GM18505 (cell line): ENCODE data around the gene CSTA.
A peak's percentile ranks its signal among the peaks of the same experiment; 100 is the strongest.

Experiments
- ATAC-seq: cut with Tn5 transposase; IDR thresholded peaks from one replicate; pipeline ENCODE4 v1.9.1; 2021; ENCODE audit not compliant: unreplicated experiment
- POLR2A ChIP-seq: IDR thresholded peaks from 4 replicates; pipeline ENCODE4 v1.6.1; 2011; ENCODE audit warnings: borderline replicate concordance; ENCODE audit not compliant: insufficient read depth, insufficient read length; ENCODE audit errors: extremely low read depth

Gene CSTA

GRCh38 chr3:122349171-122349570 is 24.1 kb downstream of the CSTA start:
- no peak for ATAC-seq
- TF ChIP-seq POLR2A = no peak

GRCh38 chr3:122350814-122351418 is 25.9 kb downstream of the CSTA start:
- no peak for ATAC-seq
- TF ChIP-seq POLR2A = no peak

GRCh38 chr3:122351612-122352011 is 26.6 kb downstream of the CSTA start:
- TF ChIP-seq POLR2A = no peak
- ATAC-seq = no peak

DNA sequence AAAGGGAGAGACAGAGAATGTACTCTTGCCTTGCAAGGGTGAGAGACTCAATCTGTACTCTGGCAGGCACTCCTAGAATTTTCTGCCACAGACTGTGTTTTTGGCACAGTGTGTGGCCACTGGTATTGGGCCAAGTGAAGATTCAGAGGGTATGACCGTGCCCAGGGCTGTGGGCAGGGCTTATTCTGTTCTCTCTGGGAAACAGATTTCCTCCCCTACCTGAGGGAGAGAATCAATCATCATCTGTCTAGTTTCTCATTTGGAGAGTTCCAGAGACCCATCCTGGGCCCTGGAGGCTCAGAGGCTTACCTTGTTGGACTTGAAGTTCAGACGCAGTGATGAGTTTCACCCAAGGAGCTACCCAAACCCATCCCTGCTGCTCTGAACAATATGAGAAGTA is 28.2 kb downstream of the CSTA start:
- TF ChIP-seq POLR2A = no peak
- ATAC-seq = no peak

GRCh38 chr3:122353893-122354401 is 28.9 kb downstream of the CSTA start:
- TF ChIP-seq POLR2A = no peak
- no peak for ATAC-seq

GRCh38 chr3:122355612-122356011 is 30.6 kb downstream of the CSTA start:
- ATAC-seq = no peak
- no peak for TF ChIP-seq POLR2A

GRCh38 chr3:122356402-122356801 is 31.4 kb downstream of the CSTA start:
- no peak for ATAC-seq
- no peak for TF ChIP-seq POLR2A

GRCh38 chr3:122357828-122358702 is 33.0 kb downstream of the CSTA start:
- ATAC-seq = no peak
- TF ChIP-seq POLR2A = no peak

DNA sequence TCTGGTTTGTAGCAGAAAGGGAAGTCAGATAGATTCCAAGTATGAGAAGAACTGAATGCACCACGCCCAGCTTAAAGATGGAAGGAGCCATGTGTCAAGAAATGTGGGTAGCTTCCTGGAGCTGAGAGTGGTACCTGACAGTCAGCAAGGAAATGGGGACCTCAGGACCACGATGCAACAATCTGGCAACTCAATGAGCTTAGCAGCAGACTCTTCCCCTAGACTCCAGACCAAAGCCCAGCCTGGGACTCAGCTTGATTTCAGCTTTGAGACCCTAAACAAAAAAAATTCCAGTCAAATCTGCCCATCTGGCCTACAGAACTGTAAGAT is 33.6 kb downstream of the CSTA start:
- no peak for ATAC-seq
- TF ChIP-seq POLR2A = no peak

DNA sequence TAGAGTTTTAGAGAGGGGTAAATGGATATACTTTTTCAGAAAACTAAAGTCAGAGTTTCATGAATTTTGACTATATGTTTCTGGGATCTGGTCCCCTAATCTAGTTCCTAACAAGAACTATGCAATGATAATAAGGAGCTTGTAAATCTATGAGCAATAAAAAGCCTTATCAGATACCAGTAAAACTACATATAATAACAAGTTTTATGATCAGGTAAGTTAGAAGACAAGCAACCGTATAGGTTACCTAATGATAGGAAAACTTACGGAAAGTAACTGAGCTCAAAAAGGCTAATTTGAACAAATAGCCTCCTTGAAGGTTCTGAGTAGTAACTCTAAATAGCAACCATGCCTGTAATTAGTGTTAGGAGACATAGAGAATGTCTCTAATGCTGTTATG is 37.0 kb downstream of the CSTA start:
- no peak for TF ChIP-seq POLR2A

GRCh38 chr3:122364490-122364889 is 39.4 kb downstream of the CSTA start:
- no peak for ATAC-seq
- no peak for TF ChIP-seq POLR2A

More for the DNA sequence above, 37.0 kb downstream of the CSTA start:
- no peak for ATAC-seq

GRCh38 chr3:122365073-122365472 is 40.0 kb downstream of the CSTA start:
- TF ChIP-seq POLR2A = no peak
- ATAC-seq = peak; percentile 42

DNA sequence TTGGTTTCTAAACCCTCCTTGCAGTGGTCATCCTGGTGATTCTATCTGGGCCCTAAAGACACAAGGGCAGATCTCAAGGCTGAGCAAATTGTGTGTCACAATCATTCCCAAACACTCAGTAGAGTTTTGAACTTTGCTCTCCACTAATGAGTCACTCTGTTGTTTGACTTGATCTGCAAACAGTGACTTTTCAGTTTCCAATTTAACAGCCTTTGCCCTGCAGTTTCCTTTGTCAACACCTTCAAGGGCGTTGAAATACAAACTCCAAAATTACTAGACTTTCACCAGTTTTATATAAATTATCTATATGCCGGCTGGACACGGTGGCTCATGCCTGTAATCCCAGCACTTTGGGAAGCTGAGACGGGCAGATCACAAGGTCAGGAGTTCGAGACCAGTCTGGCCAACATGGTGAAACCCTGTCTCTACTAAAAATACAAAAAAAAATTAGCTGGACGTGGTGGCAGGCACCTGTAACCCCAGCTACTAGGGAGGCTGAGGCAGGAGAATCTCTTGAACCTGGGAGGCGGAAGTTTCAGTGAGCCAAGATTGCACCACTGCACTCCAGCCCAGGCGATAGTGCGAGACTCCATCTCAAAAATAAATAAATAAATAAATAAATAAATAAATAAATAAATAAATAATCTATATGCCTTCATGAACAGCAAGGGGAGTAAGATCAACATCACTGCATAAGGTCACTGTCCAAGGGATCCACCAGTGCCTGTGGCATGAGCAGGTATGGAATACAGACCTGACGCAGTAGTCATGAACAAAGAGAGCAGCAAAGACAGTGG is 40.7 kb downstream of the CSTA start:
- peak; percentile 59 for ATAC-seq
